ENCODE data around the gene COPS4.

COPS4 gene

DNA sequence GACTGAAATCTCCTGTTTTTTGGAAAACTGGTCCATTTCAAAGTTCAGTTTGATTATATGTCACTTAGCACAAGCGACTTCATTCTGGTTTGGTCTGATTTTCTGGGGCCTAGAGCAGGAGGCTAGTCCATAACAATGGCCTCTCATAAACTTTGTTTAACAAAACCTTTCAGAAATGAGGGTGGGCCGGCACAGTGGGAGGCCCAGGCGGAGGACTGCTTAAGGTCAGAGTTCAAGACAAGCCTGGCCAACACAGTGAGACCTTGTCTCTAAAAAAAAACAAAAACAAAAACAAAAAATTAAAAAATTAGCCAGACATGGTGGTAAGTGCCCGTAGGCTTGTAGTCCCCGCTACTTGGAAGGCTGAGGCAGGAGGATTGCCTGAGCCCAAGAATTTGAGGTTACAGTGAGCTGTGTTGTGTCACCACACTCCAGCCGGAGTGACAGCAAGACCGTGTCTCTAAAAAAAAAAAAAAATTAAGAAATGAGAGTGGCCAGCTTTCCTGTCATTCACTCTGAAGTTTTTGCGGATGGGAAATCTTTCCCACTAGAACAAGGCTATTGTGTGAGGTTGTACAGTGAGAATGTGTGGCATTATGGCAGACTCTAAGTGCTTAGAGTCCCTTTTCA, 80.8 kb downstream of the COPS4 start:
- DNase-seq (ENCODE audit: extremely low read depth in 1 of 2, low read depth in 1 of 2), result no peak

DNA sequence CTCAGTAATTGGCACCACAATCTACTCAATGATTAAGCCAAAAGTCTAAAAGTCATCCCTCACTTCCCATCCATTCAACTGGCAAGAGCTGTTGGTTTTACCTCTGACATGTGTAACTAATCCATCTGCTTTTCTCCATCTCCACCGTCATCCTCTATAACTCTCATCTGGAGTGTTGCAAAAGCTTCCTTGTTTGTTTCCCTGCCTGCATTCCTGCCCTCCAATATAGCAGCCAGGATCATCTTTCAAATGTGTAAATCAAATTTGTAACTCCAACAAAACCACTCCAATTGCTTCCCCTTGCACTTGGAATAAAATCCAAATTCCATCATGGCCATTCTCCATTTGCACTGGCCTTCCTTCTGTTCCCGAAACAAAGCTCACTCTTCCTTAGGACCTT, 83.9 kb downstream of the COPS4 start:
- DNase-seq (ENCODE audit: extremely low read depth in 1 of 2, low read depth in 1 of 2), result no peak

DNA sequence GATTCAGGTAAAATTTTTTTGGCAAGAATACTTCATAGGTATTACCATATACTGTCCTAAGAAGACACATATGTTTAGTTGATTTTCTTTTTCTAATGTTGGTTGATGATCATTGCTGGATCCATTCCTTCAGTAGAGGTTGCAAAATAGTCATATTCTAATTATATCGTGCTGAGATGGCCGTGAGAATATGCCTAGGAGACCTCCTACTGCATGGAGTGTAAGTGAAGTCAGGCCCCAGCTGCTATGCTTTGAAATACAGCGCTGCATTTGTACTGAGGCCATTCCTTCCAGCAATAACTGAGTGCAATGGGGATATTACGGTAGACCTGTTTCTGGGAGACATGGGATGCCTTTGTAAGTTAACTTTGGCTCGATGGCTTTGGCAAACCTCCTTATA, 86.3 kb downstream of the COPS4 start:
- no peak for DNase-seq (ENCODE audit: extremely low read depth in 1 of 2, low read depth in 1 of 2)

DNA sequence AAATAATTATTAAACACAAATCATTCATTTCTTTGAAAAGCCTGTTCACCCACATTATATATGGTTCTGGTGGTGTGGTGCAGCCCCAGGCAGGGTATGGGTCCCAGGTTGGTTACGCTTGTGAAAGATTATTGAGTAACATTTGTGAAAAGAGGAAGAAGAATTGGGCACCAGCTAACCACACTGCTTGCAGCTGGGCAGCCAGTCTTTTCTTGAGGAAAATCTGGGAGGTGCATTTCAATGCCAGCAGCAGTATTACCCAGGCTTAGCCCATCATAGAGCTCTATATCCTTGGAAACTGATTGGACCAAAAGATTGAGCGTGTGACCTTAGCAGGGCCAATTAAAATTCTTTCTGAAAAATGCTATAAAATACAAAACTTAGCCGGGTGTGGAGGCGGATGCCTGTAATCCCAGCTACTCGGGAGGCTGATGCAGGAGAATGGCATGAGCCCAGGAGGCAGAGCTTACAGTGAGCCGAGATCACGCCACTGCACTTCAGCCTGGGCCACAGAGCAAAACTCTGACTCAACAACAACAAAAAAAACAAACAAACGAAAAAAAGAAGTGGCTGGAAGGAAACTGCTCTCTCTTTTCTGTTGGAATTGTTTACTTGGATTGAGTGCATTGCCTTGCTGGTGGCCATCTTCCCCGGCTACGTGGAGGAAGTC, 89.3 kb downstream of the COPS4 start:
- DNase-seq (ENCODE audit: extremely low read depth in 1 of 2, low read depth in 1 of 2), result no peak

All from stimulated activated CD8-positive, alpha-beta memory T cell treated with anti-CD3 and anti-CD28 coated beads, Interleukin-7, amount 100 ng/mL, for 48 hours (primary cell).